Hematopoietic multipotent progenitor cell treated with erythropoietin and hydrocortisone succinate and interleukin-3 and kit ligand, for 6 days (in vitro differentiated cells): Measurements from ENCODE around the gene ATG10.
A peak's percentile ranks its signal among the peaks of the same experiment; 100 is the strongest.
"Not testable (repeated sequence)": the region's sequence is repeated elsewhere in the genome, so short reads cannot be mapped to it uniquely, and the experiment has no call there.

Source experiments
- DNase-seq: peaks from one replicate; pipeline ENCODE4 v3.0.0-alpha.2; 2015

The ATG10 gene

DNA sequence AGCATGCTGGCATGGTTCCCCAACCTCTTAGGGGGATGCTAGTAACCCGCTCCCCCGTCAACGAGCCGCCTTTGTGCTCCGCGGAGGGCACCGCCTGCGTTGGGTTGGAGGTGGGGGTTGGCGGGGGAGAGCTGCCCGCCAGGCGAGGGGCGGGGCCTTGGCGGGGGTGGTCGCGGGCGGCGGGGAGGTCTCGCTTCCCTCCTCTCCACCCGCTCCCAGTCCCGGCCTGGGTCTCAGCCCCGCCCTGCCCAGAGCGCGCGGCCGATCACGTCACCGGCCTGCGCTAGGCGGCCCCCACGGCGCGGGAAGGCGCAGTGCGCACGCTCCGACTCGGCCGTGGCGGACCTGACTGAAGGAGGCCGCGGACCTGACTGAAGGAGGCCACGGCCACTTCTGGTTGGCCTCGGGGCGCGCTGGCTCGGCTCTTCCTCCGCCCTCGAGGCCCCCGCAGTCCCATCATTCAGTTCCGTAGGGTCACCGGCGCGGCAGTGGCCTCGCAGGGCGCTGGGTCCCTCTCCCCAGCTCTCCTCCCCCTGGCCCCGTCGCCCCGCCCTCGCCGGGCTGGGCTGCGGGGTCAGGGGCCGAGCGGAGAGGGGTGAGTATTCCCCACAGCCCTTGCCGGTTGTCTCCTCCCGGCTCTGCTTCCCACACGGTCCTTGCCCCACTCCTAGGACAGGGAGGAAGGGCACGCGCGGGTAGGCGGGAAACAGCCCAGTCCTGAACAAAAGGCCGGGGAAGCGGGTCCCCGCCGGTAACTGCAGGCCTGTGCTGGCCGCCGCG, at the start of gene ATG10:
Gene ATG10 (plus strand): TSS at position 312 of the 780 bp plus-strand sequence. CDS start 15,548 bp downstream, outside the sequence.
- peak; percentile 94 for DNase-seq

DNA sequence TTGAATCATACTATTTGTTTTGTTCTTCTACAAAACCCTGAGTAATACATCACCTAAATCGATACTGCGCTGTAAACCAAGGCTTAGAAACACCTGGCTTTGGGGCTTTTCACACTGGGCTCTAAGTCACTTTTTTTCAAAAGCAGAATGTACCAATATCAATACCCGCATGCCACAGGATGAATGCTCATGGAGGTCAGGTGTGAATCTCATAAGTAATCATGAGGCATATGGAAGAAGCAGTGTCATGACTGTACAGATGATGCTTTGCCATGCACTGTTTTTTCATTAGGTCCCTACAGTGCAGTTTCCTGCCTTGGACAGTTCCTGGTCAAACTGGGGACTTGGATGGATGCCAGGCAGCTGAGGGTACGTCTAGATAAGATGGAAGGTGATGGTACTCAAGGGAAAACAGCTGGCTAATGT, 49.0 kb upstream of the ATG10 start:
- peak; percentile 49 for DNase-seq

DNA sequence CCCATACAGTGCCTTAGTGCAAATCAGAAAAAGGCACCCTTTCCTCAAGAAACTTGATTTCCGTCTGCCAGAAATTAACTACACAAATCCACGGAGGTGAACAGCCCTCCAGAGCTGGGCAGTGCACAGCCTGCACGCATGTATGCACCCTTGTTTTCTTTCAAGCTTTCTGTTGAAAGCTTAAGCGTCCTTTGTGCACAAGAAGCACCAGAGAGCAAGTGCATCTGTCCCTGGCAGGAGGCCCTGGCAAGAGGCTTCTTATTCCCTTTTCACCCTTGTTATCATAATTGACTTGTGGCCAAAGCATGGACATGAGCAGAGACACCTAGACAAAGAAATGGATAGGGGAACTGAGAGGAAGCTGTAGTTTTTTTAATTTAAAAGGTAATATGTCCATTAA, 47.4 kb upstream of the ATG10 start:
- no peak for DNase-seq

DNA sequence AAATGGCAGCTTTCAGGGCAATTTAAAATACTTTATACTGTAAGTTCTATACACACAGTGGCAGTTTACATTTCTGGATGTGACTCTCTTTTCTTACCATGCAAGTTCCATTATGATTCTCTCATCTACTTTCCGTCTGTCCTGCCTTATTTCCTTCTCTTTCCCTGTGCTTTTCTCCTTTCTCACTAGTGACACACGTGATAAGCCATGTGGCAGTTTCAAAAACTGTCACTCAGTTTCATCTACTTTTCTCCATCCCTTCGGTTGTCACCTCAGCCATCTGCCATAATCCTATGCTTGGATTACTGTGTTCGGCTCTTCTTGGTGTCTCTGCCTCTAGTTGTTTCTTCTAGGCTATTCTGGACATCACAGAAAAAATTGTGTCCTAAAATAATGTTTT, 46.8 kb upstream of the ATG10 start:
- no peak for DNase-seq

GRCh38 chr5:81925981-81926380, 45.8 kb upstream of the ATG10 start:
- DNase-seq = no peak

DNA sequence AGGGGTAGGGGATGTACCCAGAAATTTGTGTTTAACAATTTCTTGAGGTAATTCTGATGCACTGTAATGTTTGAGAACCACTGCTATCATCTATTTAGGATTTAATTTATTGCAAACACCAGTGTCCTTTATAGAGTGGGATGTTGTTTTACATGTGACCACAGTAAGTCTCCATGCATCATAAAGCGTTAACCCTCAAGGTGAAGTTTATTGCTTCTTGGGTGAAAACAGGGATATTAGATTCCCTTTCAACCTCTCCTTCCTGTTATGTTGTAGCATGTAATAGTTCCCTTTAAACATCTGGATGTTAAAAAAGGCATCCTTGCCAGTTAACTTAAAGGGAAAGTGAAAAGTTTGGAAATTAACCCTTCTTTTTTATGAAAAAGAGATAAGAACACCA, 35.8 kb upstream of the ATG10 start:
- DNase-seq = no peak

- DNase-seq = no peak
Observed at GRCh38 chr5:81936750-81937149, 35.1 kb upstream of the ATG10 start.

GRCh38 chr5:81942746-81943145, 29.1 kb upstream of the ATG10 start:
- DNase-seq = no peak

GRCh38 chr5:81948349-81948748, 23.5 kb upstream of the ATG10 start:
- DNase-seq = no peak

DNA sequence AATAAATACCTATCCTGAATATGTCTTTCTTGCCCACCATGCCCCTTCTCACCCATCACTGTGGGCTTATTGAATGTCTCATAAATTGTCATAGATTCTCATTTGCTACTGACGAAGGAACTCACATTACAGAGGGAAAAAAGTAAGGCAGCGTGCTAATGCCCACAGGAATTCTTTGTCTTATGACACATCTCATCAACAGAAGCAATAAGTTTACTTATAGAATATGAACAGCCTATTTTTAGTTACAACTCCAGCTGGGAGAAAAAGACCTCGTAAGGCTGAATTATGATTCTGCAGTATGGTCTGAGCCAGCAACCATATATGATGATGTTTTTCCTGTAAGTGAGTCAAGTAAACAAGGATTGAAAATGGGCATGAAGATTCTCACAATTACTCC, 22.4 kb upstream of the ATG10 start:
- no peak for DNase-seq

DNA sequence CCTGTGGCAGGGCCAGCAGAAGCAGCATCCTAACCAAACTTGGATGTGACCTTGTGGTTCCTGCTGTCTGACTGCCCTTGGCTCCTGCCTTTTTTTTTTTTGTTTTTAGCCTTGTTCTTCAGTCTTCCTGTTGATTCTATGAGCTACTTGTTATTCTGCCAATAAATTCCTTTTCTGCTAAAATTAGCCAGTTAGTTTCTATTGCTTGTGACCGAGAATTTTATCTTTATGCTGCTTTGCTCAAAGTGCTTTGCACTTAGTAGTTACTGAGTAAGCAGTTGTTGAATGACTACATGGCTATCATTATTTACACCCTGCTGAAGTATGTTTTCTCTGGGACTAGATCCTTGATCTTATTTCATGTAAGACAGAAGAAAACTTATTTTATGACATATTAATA, 20.8 kb upstream of the ATG10 start:
- no peak for DNase-seq

GRCh38 chr5:81954796-81955195, 17.0 kb upstream of the ATG10 start:
- not testable (repeated sequence) for DNase-seq

GRCh38 chr5:81958129-81958528, 13.7 kb upstream of the ATG10 start:
- not testable (repeated sequence) for DNase-seq

GRCh38 chr5:81961651-81962440, 10.0 kb upstream of the ATG10 start:
- DNase-seq = no peak

DNA sequence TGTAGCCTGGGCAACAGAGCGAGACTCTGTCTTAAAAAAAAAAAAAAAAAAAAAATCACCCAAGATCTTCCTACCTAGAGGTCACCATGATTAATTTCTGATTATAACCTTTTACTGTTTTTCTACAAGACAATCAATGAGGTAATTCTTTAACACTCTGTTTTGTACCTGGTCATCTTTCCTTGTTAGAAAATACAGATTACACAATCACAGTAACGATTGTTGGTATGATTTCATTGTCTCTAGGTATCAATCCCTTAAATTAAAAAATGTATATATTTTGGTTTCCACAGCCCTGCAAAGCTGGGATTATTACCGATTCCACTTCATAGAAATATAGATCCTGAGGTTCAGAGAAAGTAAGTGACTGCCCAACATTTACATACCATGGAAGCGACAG, 8.3 kb upstream of the ATG10 start:
- no peak for DNase-seq

DNA sequence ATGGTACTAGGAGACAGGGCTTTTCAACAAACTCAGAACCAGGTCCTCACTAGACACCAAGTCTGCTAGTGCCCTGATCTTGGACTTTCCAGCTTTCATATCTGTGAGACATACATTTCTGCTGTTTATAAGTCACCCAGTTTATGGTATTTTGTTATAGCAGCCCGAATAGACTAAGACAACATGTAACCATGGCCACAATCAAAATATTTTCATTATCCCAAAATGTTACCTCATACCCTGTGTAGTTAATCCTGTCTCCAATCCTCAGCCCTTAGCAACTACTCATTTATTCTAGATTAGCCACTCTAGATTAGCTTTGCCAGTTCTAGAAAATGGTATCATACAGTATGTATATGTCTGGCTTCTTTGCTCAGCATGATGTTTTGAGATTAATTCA, 6.3 kb upstream of the ATG10 start:
- no peak for DNase-seq

- no peak for DNase-seq
Observed at GRCh38 chr5:81969226-81969625, 2.6 kb upstream of the ATG10 start.

GRCh38 chr5:81969912-81970311, 1.9 kb upstream of the ATG10 start:
- DNase-seq = no peak

GRCh38 chr5:81971111-81971711, 612 bp upstream of the ATG10 start:
- peak; percentile 53 for DNase-seq

- peak; percentile 70 for DNase-seq
Observed at GRCh38 chr5:81972492-81972783, 615 bp downstream of the ATG10 start.

DNA sequence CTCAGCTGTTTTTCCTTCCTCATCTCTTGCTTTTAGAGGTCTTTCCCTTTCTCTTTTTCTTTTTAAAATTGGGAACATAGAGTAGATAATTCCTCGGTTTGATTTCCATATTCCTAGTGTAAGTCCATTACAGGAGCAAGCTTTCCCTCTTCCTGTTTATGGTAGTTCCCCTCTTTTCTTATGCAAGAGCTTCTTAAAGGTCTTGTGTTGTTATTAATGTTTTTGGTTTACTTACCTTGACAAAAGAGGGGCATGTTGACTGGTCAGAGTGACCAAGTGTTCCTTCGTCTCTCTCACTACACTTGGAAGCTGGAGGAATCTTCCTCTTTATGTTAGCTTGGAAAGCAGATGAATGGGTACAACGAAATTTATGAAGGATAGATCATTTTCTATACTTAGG, 8.3 kb downstream of the ATG10 start:
- no peak for DNase-seq

- no peak for DNase-seq
Observed at GRCh38 chr5:81980598-81981260, 8.9 kb downstream of the ATG10 start.

GRCh38 chr5:81982172-81982685, 10.4 kb downstream of the ATG10 start:
- not testable (repeated sequence) for DNase-seq
